Activated CD8-positive, alpha-beta memory T cell treated with anti-CD3 and anti-CD28 coated beads for 4 hours (primary cell): ENCODE data around the gene CELF6.
"Not testable (repeated sequence)": the region's sequence is repeated elsewhere in the genome, so short reads cannot be mapped to it uniquely, and the experiment has no call there.

Experiments
- DNase-seq, 2 donors: peaks; one replicate each; pipeline ENCODE4 v3.0.0-alpha.2; 2020; ENCODE audit warnings: low read depth in 2 of 2

Gene CELF6

DNA sequence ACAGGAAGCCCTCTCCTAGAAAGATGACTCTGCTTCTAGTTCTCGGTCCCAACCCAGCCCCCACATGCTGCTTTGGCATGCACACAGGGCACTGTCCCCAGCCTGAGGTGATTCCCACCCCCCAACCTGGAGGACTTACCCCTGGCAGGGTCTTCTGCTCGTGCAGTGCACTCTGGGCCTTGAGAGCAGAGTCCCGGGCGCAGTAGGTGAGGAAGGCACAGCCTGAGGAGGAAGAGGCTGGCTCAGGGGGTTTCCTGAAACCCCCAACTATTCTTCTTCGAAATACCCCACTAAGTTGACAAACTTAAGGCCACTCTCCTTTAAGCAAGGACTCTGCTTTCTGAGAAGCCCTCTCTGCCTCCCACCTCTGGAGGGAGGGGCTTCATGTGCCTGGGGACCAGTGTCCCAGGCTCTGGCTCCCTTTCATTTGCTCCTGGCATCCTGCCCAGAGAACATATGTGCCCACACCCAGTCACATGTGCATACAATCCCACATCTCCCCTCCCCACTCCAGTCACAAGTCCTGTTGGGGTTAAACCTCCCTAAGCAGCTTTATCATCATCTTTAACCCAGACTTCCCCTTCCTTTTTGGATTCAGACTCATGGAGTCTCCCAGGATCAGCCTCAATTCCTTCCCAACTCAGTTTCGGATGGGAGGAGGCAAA, 4.1 kb downstream of the CELF6 start:
- DNase-seq = no peak

DNA sequence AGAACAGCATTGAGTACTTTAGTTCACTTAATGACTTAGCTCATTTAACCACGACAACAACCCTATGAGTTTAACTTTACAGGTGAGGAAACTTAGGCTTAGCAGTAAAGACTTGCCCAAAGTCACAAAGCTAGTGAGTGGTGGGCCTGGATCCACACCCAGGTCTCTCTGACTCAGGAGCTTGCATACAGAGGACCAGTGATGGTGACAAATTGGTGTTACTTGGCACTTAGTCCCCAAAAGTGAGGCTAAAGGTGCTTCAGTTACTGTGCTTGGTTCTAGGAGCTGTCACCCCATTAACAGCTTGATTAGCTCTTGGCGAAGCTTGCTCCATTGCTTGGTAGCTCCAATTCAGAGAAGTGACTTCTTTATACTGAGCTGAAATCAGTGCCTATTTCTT, 6.1 kb downstream of the CELF6 start:
- DNase-seq = no peak

DNA sequence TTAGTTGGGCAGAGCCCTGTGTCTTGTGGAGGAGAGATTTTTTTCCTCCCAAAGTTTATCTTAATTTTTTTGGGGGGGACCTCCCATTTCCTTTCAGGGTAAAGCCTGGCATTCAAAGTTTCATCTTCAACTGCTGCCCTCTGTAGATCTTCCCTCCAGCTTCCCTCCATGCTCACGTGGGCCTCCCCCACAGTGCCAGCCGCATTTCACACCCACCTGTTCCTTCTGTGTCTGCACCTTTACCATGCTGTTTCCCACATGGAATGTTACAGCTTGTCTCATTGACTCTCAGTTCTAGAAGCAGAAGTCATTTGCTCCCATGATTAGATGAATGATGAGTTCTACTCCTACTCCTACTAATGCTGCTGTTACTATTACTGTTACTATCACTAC, 6.5 kb downstream of the CELF6 start:
- no peak for DNase-seq

GRCh38 chr15:72312605-72313447, 7.1 kb downstream of the CELF6 start:
- DNase-seq = peak in 1 of 2 donors; percentile 28

GRCh38 chr15:72307026-72307425, 12.9 kb downstream of the CELF6 start:
- no peak for DNase-seq

GRCh38 chr15:72306211-72306785, 13.7 kb downstream of the CELF6 start:
- peak in 1 of 2 donors; percentile 4 for DNase-seq

GRCh38 chr15:72304596-72304995, 15.4 kb downstream of the CELF6 start:
- no peak for DNase-seq

- DNase-seq = no peak
These were observed 17.0 kb downstream of the CELF6 start for GRCh38 chr15:72302955-72303354.

GRCh38 chr15:72289597-72290325, 30.2 kb downstream of the CELF6 start:
- no peak for DNase-seq

DNA sequence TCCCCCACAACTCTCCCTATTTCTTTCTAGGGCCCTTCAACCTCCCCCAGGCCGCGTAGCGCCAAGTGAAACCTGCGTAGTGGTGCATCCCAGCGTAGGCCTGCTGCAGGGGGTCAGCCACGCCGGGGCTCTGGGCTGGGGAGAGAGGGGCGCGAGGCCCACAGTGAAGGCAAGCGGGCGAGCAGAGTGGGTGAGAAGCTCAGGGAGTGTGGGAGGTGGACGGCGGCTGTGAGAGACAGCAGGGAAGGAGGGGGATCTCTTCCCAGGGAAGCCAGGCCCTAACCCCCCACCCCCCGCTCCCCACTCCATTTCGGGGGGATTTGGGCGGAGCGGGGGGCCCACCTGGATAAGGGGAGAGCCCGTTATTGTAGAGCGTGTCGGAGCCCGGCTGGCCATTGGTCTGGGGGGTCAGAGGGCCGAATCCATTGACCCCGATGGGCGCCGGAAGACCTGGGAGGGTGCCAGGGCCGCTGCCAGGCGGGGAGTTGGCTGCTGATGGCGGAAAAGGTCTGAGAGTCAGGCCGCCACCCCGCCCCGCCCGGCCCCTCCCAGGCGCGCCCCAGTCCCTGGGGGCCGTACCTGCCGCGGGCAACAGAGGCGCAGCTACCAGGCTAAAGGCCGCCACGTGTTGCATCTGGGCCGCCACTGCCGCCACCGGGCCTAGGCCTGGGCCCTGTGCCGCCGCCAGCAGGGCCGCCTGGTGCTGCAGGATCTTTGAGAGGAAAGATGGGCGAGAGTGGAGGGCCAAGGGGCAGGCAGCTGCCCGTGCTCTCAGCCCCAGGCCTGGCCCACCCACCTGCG, 31.0 kb downstream of the CELF6 start:
- no peak for DNase-seq

DNA sequence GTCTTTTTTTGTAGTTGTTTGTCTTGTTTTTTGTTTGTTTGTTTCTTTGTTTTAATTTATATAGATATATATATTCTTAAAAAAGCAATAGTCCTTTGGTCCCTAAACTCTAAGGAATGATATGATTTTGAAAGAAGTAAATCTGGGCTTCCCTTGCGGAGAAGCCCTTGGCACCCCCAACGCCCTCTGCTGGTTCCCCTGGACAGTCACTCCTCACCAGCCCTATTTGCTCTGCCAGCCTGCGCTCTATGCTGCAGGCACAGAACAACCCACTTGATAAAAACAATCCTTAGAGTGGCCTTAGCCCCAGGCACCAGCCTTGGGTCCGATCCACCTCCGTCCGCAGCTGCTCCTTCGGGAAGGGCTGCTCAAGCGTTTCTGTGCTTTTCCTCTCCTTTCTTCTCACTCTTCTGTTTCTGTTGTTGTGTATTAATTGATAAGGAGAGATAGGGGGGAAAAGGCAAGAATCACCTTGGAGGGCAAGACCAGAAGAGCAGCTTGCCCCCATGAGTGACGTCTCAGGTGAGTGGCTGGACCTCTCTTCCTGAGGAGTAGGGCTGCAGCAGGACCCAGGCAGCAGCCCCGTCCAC, 33.9 kb downstream of the CELF6 start:
- peak in 1 of 2 donors; percentile 15 for DNase-seq

DNA sequence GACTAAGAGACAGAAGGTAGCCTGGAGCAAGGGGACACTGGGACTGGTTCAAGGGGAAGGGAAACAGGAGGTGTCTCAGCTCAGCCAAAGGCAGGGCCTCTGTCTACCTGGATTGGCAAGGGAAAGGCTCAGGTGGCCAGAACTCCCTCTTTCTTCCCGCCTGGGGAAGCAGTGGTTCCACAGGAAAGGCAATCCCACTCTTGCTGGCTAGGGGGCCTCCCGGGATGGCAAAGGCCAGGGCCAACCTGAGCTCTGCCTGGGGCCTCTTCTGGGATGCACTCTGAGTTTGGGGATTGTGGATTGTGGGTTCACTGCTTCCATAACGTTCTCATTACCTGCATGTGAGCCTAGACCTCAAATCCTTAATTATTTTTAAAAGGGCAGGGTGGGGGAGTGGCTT, 34.6 kb downstream of the CELF6 start:
- DNase-seq = no peak

DNA sequence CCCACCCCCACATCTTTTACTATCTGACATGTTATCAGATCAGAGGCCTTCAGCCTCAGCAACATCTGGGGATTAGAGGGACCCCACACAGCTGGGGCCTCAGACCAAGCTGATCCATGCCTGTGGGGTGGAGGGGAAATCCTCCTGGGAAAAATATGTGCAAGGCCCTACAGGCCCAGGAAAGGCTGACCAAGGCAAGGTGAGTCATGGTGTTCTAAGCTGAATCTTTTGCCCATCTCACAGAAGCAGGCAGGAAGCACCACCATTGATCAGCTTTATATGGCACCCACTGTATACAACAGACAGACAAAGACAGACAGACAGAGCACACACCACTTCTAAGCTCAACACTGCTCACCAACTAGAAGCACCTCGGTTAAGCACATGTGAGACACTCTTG, 35.2 kb downstream of the CELF6 start:
- DNase-seq = no peak

DNA sequence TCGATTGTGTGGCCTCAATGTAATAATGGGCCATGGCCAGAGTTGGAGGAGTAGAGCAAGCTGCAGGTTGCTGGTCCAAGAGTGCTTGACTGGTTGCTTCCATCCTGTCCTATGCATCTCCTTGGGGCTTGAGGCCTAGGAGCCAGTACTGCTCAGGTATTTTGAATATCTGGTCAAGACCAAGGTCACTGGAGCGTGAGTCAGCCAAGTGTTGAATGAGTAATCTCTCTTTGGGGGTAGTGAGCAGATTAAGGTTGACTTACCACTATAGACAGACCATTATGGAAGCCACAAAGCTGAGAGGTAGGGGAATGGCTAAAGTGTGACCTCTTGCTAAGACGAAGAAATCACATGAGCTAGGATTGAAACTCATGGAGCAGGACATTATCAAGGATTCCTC, 38.2 kb downstream of the CELF6 start:
- DNase-seq = no peak

DNA sequence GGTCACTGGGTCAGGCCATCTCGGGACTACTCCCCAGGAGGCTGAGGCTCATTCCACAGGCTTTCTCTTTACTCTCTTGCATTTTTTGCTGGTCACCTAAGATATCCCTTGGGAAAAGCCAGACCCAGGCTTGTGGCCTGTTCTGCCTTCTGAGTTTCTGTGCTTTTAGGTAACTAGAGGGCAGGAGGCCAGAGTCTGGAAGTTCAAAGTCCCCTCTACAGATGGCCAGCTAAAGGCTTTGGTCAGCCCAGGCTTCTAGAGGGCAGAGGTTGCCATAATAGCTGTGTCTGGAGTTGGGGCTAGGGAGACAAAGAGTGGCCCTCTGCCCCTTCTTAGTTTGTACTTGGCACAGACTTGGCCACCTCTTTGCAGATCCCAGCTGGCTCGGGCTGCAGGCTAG, 39.2 kb downstream of the CELF6 start:
- no peak for DNase-seq

GRCh38 chr15:72278737-72279136, 41.2 kb downstream of the CELF6 start:
- no peak for DNase-seq

- no peak for DNase-seq
These were observed 43.6 kb downstream of the CELF6 start for GRCh38 chr15:72276326-72276700.

DNA sequence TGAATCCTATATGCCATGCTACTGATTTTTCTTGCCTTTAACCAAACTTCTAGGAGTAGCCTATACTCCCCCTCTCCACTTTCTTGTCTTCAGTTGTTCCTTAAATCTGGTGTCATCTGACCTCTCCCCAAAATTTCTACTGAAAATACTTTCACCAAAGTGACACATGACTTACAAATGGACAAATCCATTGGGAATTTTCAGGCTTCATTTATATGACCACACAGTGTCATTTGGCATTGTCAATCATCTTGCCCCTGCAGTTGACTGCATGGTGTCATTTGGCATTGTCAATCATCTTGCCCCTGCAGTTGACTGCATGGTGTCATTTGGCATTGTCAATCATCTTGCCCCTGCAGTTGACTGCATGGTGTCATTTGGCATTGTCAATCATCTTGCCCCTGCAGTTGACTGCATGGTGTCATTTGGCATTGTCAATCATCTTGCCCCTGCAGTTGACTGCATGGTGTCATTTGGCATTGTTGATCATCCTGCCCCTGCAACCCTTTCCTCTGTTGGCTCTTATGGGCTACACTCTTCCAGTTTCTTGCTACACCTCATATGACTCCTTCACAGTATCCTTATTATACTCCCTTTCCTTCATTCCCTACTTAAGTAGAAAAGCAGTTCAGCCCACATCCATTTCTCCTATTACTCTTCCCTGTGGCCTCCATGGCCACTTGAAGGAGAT, 44.2 kb downstream of the CELF6 start:
- DNase-seq = not testable (repeated sequence)

DNA sequence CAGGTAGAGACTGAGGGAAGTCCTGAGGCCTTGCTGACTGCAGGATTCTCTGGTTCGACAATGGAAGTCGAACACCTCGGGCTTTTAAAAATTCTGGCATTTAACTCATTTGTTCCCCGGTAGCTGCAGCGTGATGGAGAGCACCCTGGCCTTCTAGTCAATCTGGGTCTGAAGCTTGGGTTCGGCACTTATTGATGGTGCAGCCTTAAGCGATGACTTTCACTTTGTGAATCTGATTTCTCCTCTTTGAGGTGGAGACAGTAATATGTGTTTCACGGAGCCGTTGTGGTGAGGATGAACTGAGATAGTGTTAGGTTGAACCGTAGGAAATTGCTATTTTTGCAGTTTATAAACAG, 47.0 kb downstream of the CELF6 start:
- DNase-seq = no peak

- peak; percentile 96 to 98 for DNase-seq
These were observed 47.6 kb downstream of the CELF6 start, which contains the start of gene PARP6 for GRCh38 chr15:72272213-72272996. Gene PARP6, minus strand, starts transcription at chr15:72272554. Its CDS starts 5,077 bp downstream, at chr15:72267477.
